HepG2 (cell line): ENCODE data around the gene C1orf35. TPM values are rescaled to one million over a fixed set of nuclear protein-coding genes. Genes with fewer than 3 reads are reported as not detected.

Experiments
- AFF4 ChIP-seq: sonication (generic); formaldehyde crosslinking; IDR thresholded peaks from 2 replicates; pipeline ENCODE4 v1.4.0; 2020; ENCODE audit warnings: missing genetic modification reagents
- ATAD3A ChIP-seq: sonication (generic); formaldehyde crosslinking; IDR thresholded peaks from 2 replicates; pipeline ENCODE4 v1.4.0; 2020; ENCODE audit warnings: missing genetic modification reagents
- CEBPG ChIP-seq: IDR thresholded peaks from 2 replicates; pipeline ENCODE4 v1.6.1; 2016
- GABPB1 ChIP-seq: IDR thresholded peaks from 2 replicates; pipeline ENCODE4 v1.6.1; 2016; ENCODE audit warnings: mild to moderate bottlenecking, missing genetic modification reagents, moderate library complexity, missing compliant biosample characterization
- GTF2F1 ChIP-seq: fragments of 150-350 bp; IDR thresholded peaks from 2 replicates; pipeline ENCODE4 v1.6.1; 2014; ENCODE audit warnings: low read length
- HINFP ChIP-seq: sonication (generic); formaldehyde crosslinking; IDR thresholded peaks from 2 replicates; pipeline ENCODE4 v1.4.0; 2020; ENCODE audit warnings: low read depth, mild to moderate bottlenecking, missing genetic modification reagents
- JARID2 ChIP-seq: sonication (generic); formaldehyde crosslinking; IDR thresholded peaks from 2 replicates; pipeline ENCODE4 v1.8.1; 2023; ENCODE audit warnings: missing genetic modification reagents, inconsistent platforms; ENCODE audit not compliant: insufficient replicate concordance
- KLF12 ChIP-seq: sonication (generic); formaldehyde crosslinking; IDR thresholded peaks from 2 replicates; pipeline ENCODE4 v1.4.0; 2020; ENCODE audit warnings: missing genetic modification reagents, borderline replicate concordance
- PATZ1 ChIP-seq: sonication (generic); formaldehyde crosslinking; IDR thresholded peaks from 2 replicates; pipeline ENCODE4 v1.4.0; 2020; ENCODE audit warnings: missing genetic modification reagents
- PHF20 ChIP-seq: sonication (generic); formaldehyde crosslinking; IDR thresholded peaks from 2 replicates; pipeline ENCODE4 v1.5.0; 2020; ENCODE audit warnings: mild to moderate bottlenecking, missing genetic modification reagents
- SYNCRIP ChIP-seq: fragments of 200-400 bp; formaldehyde crosslinking; IDR thresholded peaks from 2 replicates; pipeline ENCODE4 v1.6.1; 2018; ENCODE audit warnings: mild to moderate bottlenecking, low read depth, low read length; ENCODE audit not compliant: insufficient read depth
- ZBTB49 ChIP-seq: sonication (generic); formaldehyde crosslinking; IDR thresholded peaks from 2 replicates; pipeline ENCODE4 v1.4.0; 2020; ENCODE audit warnings: missing genetic modification reagents, borderline replicate concordance
- ZFP90 ChIP-seq: sonication (generic); formaldehyde crosslinking; IDR thresholded peaks from 2 replicates; pipeline ENCODE4 v1.8.0; 2022; ENCODE audit warnings: missing genetic modification reagents, mild to moderate bottlenecking, inconsistent platforms, borderline replicate concordance
- ZNF816 ChIP-seq: sonication (generic); formaldehyde crosslinking; IDR thresholded peaks from 2 replicates; pipeline ENCODE4 v1.8.0; 2022; ENCODE audit warnings: missing genetic modification reagents, mild to moderate bottlenecking, borderline replicate concordance
- polyA plus RNA-seq, 8 experiments: library from polyadenylated mRNA; depleted of rRNA in 3 of 8; stranded (reverse) in 7 of 8; unstranded in 1 of 8; fragments of >200 nt; fragmentation: Illumina TruSeq in 4 of 8; extraction: Trizol in 4 of 8; gene quantifications; 2 replicates each; pipeline versions ENCODE4 v1.2.1 to v1.2.3, GENCODE V29; 2011 to 2016; ENCODE audit warnings: low read depth in 4 of 8, missing spikeins in 1 of 8, mixed read lengths in 1 of 8; ENCODE audit not compliant: insufficient read depth in 1 of 8
- total RNA-seq, 5 experiments: library from RNA; depleted of rRNA; stranded (reverse); fragments of >200 nt; fragmentation: Illumina TruSeq; extraction: Trizol; gene quantifications; 2 replicates each; pipeline ENCODE4 v1.2.3, GENCODE V29; 2016; ENCODE audit warnings: low read depth in 1 of 5
- TF ChIP-seq, protein P1 (sequence below), 2 experiments: fragments of 450-650 bp in 1 of 2; sonication (generic) in 1 of 2; formaldehyde crosslinking; IDR thresholded peaks; 2 replicates each; pipeline versions ENCODE4 v1.5.0 to v1.8.0; 2020 to 2022; ENCODE audit warnings: mild to moderate bottlenecking in 1 of 2, missing genetic modification reagents in 1 of 2
- TF ChIP-seq, protein P2 (sequence below): sonication (generic); formaldehyde crosslinking; conservative IDR thresholded peaks from 2 replicates; pipeline ENCODE4 v1.8.1; 2023; ENCODE audit warnings: missing genetic modification reagents

Gene C1orf35
- total and polyA plus RNA-seq, 2 of the 13 experiments (the other 11 are each of a cell fraction or from before 2014, with no cell fraction given): 8.1 to 19.3 TPM

DNA sequence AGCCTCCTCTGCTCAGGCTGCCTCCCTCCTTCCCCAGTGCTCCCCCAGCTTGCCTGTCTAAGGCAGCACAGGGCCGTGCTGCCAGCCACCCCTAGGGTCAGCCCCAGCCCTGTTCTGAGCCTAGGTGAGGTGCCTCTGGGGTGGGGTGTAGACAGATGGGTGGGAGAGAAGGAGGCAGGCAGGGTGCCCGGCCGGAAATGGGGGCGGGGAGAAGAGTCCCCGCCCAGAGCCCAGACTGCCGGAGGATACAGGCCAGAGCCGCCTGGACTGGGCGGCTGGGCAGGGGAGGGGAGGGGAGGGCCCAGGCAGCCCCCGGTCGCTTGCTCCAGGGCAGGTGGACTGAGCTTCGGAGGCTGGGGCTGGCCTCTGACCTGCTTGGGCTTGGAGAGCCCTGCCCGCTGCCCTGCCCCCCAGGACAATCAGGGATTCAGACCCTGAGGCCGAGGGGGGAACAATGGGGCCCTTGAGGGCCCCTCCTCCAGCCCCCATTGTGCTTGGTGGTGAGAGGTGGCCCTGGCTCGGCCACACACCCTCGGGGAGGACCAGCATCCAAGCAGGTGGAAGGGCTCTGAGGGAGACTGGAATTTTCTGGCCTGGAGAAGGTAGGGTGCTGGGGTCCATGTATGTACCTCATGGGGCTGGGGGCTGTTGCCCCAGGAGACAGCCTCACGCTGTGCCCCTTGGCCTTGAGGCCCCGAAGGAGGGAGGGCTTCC lies 46.4 kb upstream of the C1orf35 start, which contains the start of gene GJC2 (continued):
- no peak for TF ChIP-seq AFF4 (CRISPR knock-in tag)
- 0 out of 2 replicates have a peak, but pooled peaks have one; percentile 35 for TF ChIP-seq PHF20 (CRISPR knock-in tag)
- TF ChIP-seq, protein P1, sequence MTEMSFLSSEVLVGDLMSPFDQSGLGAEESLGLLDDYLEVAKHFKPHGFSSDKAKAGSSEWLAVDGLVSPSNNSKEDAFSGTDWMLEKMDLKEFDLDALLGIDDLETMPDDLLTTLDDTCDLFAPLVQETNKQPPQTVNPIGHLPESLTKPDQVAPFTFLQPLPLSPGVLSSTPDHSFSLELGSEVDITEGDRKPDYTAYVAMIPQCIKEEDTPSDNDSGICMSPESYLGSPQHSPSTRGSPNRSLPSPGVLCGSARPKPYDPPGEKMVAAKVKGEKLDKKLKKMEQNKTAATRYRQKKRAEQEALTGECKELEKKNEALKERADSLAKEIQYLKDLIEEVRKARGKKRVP (CRISPR knock-in tag; IDR thresholded peaks at IDR 0.05): no peak
- no peak for TF ChIP-seq JARID2 (CRISPR knock-in tag)
- TF ChIP-seq, protein P2, sequence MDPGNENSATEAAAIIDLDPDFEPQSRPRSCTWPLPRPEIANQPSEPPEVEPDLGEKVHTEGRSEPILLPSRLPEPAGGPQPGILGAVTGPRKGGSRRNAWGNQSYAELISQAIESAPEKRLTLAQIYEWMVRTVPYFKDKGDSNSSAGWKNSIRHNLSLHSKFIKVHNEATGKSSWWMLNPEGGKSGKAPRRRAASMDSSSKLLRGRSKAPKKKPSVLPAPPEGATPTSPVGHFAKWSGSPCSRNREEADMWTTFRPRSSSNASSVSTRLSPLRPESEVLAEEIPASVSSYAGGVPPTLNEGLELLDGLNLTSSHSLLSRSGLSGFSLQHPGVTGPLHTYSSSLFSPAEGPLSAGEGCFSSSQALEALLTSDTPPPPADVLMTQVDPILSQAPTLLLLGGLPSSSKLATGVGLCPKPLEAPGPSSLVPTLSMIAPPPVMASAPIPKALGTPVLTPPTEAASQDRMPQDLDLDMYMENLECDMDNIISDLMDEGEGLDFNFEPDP (CRISPR knock-in tag): no peak
- TF ChIP-seq ZFP90 (CRISPR knock-in tag): 0 out of 2 replicates have a peak, but pooled peaks have one; percentile 11
- no peak for TF ChIP-seq CEBPG (CRISPR knock-in tag)
- TF ChIP-seq GTF2F1: no peak
- TF ChIP-seq PATZ1 (CRISPR knock-in tag): peak; percentile 95
- TF ChIP-seq ATAD3A (CRISPR knock-in tag): no peak
- TF ChIP-seq ZNF816 (CRISPR knock-in tag): no peak; the same call in 1 of the 2 replicates
- TF ChIP-seq HINFP (CRISPR knock-in tag): no peak
- TF ChIP-seq GABPB1 (CRISPR knock-in tag): peak; percentile 80; the same call in 1 of the 2 replicates
- TF ChIP-seq SYNCRIP: no peak
- TF ChIP-seq ZBTB49 (CRISPR knock-in tag): no peak
- no peak for TF ChIP-seq KLF12 (CRISPR knock-in tag)
